Middle frontal gyrus (tissue), 1 donor: ENCODE data around the gene EPN2.
"Not testable (repeated sequence)": the region's sequence is repeated elsewhere in the genome, so short reads cannot be mapped to it uniquely, and the experiment has no call there.

Source experiments
- DNase-seq: peaks from one replicate; pipeline ENCODE4 v3.0.0-alpha.2; 2015; ENCODE audit warnings: low spot score; ENCODE audit errors: extremely low spot score

Gene EPN2

GRCh38 chr17:19265755-19266154 lies 28.6 kb downstream of the EPN2 start:
- no peak for DNase-seq

DNA sequence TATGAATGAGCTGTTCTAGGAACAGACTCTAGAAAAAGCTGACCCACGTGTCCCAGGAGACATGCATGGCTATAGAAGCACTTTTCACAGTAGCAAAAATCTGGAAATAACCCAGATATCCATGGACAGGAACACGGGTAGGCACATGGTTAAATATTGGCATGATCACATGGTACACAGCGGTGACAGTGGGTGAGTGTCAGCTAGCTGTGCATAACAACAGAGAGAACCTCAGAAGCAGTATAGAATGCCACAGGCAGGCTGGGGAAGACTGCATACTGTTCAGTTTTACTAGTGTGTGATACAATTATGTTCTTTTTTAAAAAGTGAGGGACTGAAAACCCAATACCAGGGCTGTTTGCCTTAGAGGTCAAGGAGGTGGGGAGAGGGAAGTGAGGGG lies 31.4 kb downstream of the EPN2 start:
- DNase-seq: no peak

GRCh38 chr17:19269106-19269505 lies 31.9 kb downstream of the EPN2 start:
- no peak for DNase-seq

- DNase-seq: no peak
Observed at GRCh38 chr17:19269641-19270040, 32.5 kb downstream of the EPN2 start.

- no peak for DNase-seq
Observed at GRCh38 chr17:19270347-19270703, 33.2 kb downstream of the EPN2 start.

DNA sequence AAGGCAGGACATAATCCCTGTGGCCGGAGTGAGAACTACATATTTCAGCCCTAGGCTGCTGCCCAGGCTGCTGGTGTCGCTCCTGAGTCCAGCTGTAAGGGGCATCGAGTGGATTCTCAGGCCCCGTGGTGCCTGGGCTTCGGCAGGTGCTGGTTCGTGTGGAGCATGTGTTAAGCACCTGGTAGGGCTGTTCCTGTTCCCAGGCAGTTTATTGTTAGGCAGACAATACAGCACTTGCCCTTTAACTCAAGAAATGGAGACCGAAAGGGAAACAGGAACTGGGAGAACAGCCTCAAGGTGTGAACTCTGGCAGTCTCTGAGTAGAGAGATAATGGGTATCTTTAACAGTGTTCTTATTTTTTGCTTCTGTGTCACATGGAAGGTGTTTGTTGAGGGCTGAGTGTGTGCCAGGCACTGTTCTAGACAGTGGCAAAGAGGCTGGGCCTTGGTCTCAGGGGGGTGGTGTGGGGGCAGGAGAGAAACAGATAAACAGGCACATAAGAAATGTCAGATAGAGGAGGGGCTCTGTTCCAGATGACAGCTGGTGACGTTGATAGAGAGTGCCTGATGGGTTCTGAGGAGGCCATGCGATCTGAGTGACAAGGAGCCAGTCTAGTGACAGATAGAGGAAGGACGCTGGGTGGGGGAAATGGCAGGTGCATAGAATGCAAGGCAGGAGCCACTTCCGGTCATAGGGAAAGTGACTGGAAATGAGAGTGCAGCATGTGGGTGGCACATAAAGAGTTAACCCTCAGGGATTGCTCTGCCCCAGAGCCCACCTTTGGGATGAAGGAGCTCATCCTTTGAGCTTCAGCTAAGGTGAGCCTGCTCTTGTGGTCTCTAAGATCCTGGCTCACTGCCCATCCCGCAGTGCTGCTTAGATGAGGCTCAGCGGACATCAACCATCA lies 33.8 kb downstream of the EPN2 start:
- DNase-seq: no peak

- DNase-seq: no peak
Observed at GRCh38 chr17:19271780-19272357, 34.7 kb downstream of the EPN2 start.

- DNase-seq: no peak
Observed at GRCh38 chr17:19273731-19274130, 36.6 kb downstream of the EPN2 start.

DNA sequence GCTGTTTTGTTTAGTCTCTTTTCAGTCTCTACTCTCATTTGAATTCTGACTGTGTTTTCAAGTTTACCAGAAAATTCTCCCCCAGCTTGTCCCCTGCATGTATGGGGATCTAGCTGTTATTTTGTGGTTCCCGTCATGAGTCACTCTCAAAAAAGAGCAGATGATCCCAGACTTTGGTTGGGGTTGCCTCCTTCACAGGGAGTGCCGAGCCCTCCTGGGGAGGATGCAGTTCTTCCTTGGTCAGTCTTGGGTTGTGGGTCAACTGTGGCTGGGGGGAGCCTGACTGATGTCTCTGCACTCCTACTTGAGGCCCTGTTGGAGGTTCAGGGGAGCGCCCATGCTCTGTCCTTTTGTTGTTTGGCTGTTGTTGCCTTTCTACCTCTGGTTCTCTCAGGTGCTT lies 37.7 kb downstream of the EPN2 start:
- no peak for DNase-seq

DNA sequence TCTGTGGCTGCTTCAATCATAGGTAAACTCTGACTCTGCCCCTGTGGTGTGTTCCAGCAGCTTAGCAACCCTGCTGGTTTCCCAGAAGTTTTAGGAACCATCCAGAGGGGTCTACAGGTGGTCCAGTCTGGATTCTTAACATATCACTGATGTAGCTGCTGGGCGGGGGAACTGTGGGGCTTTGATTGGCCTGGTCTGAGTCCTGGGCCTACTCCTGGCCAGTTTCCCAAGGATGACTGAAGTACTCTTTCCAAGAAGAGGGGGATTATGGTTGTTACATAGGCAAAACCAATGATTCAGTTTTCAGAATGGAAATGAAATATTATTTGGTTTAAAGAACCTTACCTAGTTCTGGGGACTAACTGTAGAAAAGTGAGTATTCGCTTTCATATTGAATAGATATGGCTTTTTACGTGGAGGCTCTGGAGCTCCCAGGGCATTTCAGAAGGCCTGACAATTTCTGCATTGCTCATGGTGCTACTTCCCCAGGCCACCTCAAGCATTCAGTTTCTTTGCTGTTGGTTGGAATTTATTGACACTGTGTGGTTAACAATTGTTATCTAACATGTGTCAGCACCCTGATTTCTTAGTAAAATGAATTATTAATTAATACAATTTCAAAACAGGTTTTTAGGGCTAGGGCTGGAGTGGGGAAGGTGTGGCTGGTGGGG lies 38.4 kb downstream of the EPN2 start:
- DNase-seq: no peak

- DNase-seq: not testable (repeated sequence)
Observed at GRCh38 chr17:19278284-19278683, 41.1 kb downstream of the EPN2 start.

GRCh38 chr17:19278729-19279128 lies 41.6 kb downstream of the EPN2 start:
- no peak for DNase-seq

DNA sequence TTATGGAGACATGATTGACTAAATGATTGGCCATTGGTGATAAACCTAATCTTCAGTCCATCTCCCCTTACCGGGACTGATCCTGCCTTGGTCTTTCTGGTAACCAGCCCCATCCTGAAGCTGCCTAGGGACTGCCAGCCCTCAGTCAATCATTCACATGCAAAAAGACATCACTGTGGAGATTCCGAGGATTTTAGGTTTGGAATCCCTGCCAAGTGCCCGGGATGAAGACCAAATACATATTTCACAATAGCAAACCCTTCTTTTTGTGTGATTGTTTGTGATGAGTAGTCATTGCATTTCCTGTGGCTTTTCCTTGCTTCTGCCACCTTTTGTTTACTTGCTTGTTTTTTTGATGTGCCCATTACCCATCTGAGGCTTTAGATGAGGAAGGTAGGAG lies 44.0 kb downstream of the EPN2 start:
- no peak for DNase-seq

GRCh38 chr17:19284005-19284959 lies 47.1 kb downstream of the EPN2 start:
- DNase-seq: no peak

GRCh38 chr17:19285213-19285900 lies 48.2 kb downstream of the EPN2 start:
- no peak for DNase-seq

GRCh38 chr17:19286751-19287341 lies 49.7 kb downstream of the EPN2 start:
- DNase-seq: no peak

GRCh38 chr17:19287651-19288050 lies 50.5 kb downstream of the EPN2 start:
- no peak for DNase-seq

GRCh38 chr17:19288453-19288852 lies 51.3 kb downstream of the EPN2 start:
- no peak for DNase-seq

DNA sequence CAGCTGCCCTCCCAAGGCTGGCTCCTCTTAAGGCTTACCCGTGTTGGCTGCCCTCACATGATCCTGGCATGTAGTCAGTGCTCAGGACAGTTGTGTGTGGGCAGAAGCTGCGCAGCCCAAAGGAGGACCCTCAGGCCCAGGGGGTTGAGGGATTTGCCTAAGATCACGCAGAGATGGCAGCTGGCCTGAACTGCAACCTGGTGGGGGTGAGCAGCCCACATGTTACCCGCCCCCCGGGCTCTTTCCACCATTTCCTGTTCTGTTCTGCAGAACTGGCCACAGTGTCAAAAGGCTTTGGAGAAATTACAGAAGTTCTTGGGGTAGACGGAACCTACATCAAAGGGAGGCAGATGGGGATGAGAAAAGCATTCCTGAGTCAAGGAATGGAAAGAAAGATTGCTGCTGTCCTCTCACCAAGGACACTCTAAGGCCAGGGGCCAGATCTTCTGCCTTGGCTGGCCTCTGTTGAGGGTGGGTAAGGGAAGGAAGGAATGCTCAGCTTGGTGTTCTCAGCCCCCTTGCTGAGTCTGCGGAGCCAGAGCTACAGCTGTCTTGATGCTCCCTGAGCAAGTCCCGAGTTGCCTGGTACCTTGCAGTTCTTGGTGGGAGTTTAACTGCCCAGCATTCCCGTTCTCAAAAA lies 53.0 kb downstream of the EPN2 start:
- DNase-seq: no peak
